GM23338 (cell line): ENCODE measurements around the gene TFAP2A. TPM values are rescaled to one million over a fixed set of nuclear protein-coding genes. Genes with fewer than 3 reads are reported as not detected.

Source experiments
- ATAC-seq: fragments of 200-7000 bp; cut with Tn5 transposase; 3 replicates; pipeline ENCODE4 v1.9.1; 2020
- DNase-seq: peaks from one replicate; pipeline ENCODE4 v3.0.0-alpha.2; 2015; ENCODE audit warnings: low spot score
- H2AFZ ChIP-seq: fragments of 200-600 bp; sonication (generic); 2 replicates; pipeline ENCODE4 v1.8.0; 2016; ENCODE audit warnings: antibody characterized with exemption, mild to moderate bottlenecking, moderate library complexity
- H3F3A ChIP-seq: fragments of 200-600 bp; sonication (generic); replicated peaks from 2 replicates; pipeline ENCODE4 v1.8.0; 2017; ENCODE audit warnings: antibody characterized with exemption, mixed run types, low read depth
- H3K27ac ChIP-seq: fragments of 200-600 bp; sonication (generic); 2 replicates; pipeline ENCODE4 v1.6.1; 2016; ENCODE audit warnings: low read depth
- H3K27me3 ChIP-seq: fragments of 200-600 bp; sonication (generic); 2 replicates; pipeline ENCODE4 v1.8.0; 2016; ENCODE audit warnings: mild to moderate bottlenecking, mixed run types, moderate library complexity; ENCODE audit not compliant: insufficient read depth
- H3K36me3 ChIP-seq: fragments of 200-600 bp; sonication (generic); 2 replicates; pipeline ENCODE4 v1.8.0; 2016; ENCODE audit warnings: mild to moderate bottlenecking; ENCODE audit not compliant: insufficient read depth
- H3K4me1 ChIP-seq: fragments of 200-600 bp; sonication (generic); 2 replicates; pipeline ENCODE4 v1.8.0; 2016; ENCODE audit warnings: mild to moderate bottlenecking, moderate library complexity; ENCODE audit not compliant: insufficient read depth
- H3K4me2 ChIP-seq: fragments of 200-600 bp; sonication (generic); 2 replicates; pipeline ENCODE4 v1.7.1; 2017; ENCODE audit warnings: mixed run types
- H3K4me3 ChIP-seq: fragments of 200-600 bp; sonication (generic); 2 replicates; pipeline ENCODE4 v1.6.1; 2016; ENCODE audit warnings: mixed run types
- H3K79me2 ChIP-seq: fragments of 200-600 bp; sonication (generic); replicated peaks from 2 replicates; pipeline ENCODE4 v1.8.0; 2017; ENCODE audit warnings: mild to moderate bottlenecking; ENCODE audit not compliant: insufficient read depth
- H3K9me2 ChIP-seq: fragments of 200-600 bp; sonication (generic); 2 replicates; pipeline ENCODE4 v1.8.0; 2017; ENCODE audit not compliant: insufficient read depth
- H4K20me1 ChIP-seq: fragments of 200-600 bp; sonication (generic); replicated peaks from 2 replicates; pipeline ENCODE4 v1.8.0; 2017; ENCODE audit warnings: mild to moderate bottlenecking; ENCODE audit not compliant: insufficient read depth
- H3K27ac Mint-ChIP-seq: 2 replicates; pipeline ENCODE4 v1.8.0; 2020; ENCODE audit warnings: inconsistent platforms, mild to moderate bottlenecking, moderate library complexity, mixed read lengths
- H3K27me3 Mint-ChIP-seq: 3 replicates; pipeline ENCODE4 v1.8.0; 2022; ENCODE audit warnings: low read depth, mild to moderate bottlenecking, moderate library complexity, mixed read lengths, inconsistent platforms; ENCODE audit not compliant: insufficient read depth, poor library complexity
- H3K36me3 Mint-ChIP-seq: 3 replicates; pipeline ENCODE4 v1.8.0; 2021; ENCODE audit warnings: low read depth, mild to moderate bottlenecking, inconsistent platforms, moderate library complexity, mixed read lengths
- H3K4me1 Mint-ChIP-seq: 3 replicates; pipeline ENCODE4 v1.8.0; 2020; ENCODE audit warnings: mild to moderate bottlenecking, inconsistent platforms, mixed read lengths
- H3K4me3 Mint-ChIP-seq: 3 replicates; pipeline ENCODE4 v1.8.0; 2021; ENCODE audit warnings: moderate library complexity, mild to moderate bottlenecking, inconsistent platforms, mixed read lengths
- H3K9me3 Mint-ChIP-seq: 3 replicates; pipeline ENCODE4 v1.8.0; 2020; ENCODE audit warnings: moderate library complexity, mild to moderate bottlenecking, inconsistent platforms, mixed read lengths
- CREB1 ChIP-seq: fragments of 250-450 bp; sonication (Bioruptor Pico); IDR thresholded peaks from 2 replicates; pipeline ENCODE4 v1.5.0; 2020; ENCODE audit warnings: low read depth, mild to moderate bottlenecking, moderate library complexity
- CTCF ChIP-seq, 2 experiments: fragments of 200-600 bp in 1 of 2; sonication (generic) in 1 of 2; conservative IDR thresholded peaks; 2 replicates each; pipeline versions ENCODE4 v1.5.1 to v1.6.1; 2016 to 2017; ENCODE audit warnings: antibody characterized with exemption in 2 of 2, low read depth in 2 of 2, mild to moderate bottlenecking in 2 of 2, moderate library complexity in 1 of 2
- ETS1 ChIP-seq: IDR thresholded peaks from 2 replicates; pipeline ENCODE4 v1.6.1; 2016; ENCODE audit warnings: antibody characterized with exemption
- EZH2 ChIP-seq: fragments of 200-600 bp; sonication (generic); IDR thresholded peaks from one replicate; pipeline ENCODE4 v1.8.0; 2017; ENCODE audit warnings: antibody characterized with exemption, mild to moderate bottlenecking, low read depth; ENCODE audit not compliant: unreplicated experiment
- EZH2phosphoT487 ChIP-seq: fragments of 200-600 bp; sonication (generic); IDR thresholded peaks from one replicate; pipeline ENCODE4 v1.8.1; 2018; ENCODE audit warnings: antibody characterized with exemption; ENCODE audit not compliant: unreplicated experiment
- JUNB ChIP-seq: IDR thresholded peaks from one replicate; pipeline ENCODE4 v1.6.1; 2016; ENCODE audit warnings: antibody characterized with exemption; ENCODE audit not compliant: unreplicated experiment
- NANOG ChIP-seq: IDR thresholded peaks from 2 replicates; pipeline ENCODE4 v1.6.1; 2016; ENCODE audit warnings: antibody characterized with exemption, borderline replicate concordance
- POLR2AphosphoS5 ChIP-seq: IDR thresholded peaks from 2 replicates; pipeline ENCODE4 v1.6.1; 2016; ENCODE audit warnings: antibody characterized with exemption, low read depth
- STAT1 ChIP-seq: IDR thresholded peaks from one replicate; pipeline ENCODE4 v1.6.1; 2016; ENCODE audit warnings: antibody characterized with exemption; ENCODE audit not compliant: unreplicated experiment
- ZNF114 ChIP-seq: fragments of 250-450 bp; sonication (Bioruptor Pico); IDR thresholded peaks from 2 replicates; pipeline ENCODE4 v1.5.0; 2020; ENCODE audit warnings: mild to moderate bottlenecking, moderate library complexity
- ZNF331 ChIP-seq: fragments of 250-450 bp; sonication (Bioruptor Pico); IDR thresholded peaks from 2 replicates; pipeline ENCODE4 v1.5.0; 2020; ENCODE audit warnings: low read depth, mild to moderate bottlenecking, moderate library complexity
- polyA plus RNA-seq: library from polyadenylated mRNA; unstranded; fragments of >200 nt; fragmentation: Nextera tagmentation; extraction: Ambion mirVana; gene quantifications from 2 replicates; pipeline ENCODE4 v1.2.1, GENCODE V29; 2016
- total RNA-seq: library from RNA; depleted of rRNA; stranded (reverse); fragments of >200 nt; shearing (Covaris generic); gene quantifications from 2 replicates; pipeline ENCODE4 v1.2.3, GENCODE V29; 2014
- TF ChIP-seq, protein P1 (sequence below): IDR thresholded peaks from one replicate; pipeline ENCODE4 v1.6.1; 2018; ENCODE audit warnings: antibody characterized with exemption; ENCODE audit not compliant: unreplicated experiment
- TF ChIP-seq, protein P2 (sequence below): fragments of 250-450 bp; sonication (Bioruptor Pico); IDR thresholded peaks from 2 replicates; pipeline ENCODE4 v1.5.0; 2020; ENCODE audit warnings: mild to moderate bottlenecking, moderate library complexity

The TFAP2A gene
- total and polyA plus RNA-seq, 2 experiments from 2014 or later = not detected

GRCh38 chr6:10451828-10452509, 37.1 kb upstream of the TFAP2A start:
- Histone ChIP-seq H3K27me3 (no peaks in the 10 kb centered on the region), H3F3A (no peaks in the 10 kb centered on the region), H3K36me3 (no peaks in the 10 kb centered on the region), H4K20me1 (no peaks in the 10 kb centered on the region), H3K27ac (no peak overlapping the region), H3K4me3 (no peak overlapping the region), H3K4me1 (no peaks in the 10 kb centered on the region), H3K9me2 (no peaks in the 10 kb centered on the region), H3K4me2 (no peak overlapping the region), H2AFZ (peak overlapping the region; percentile 87), H3K79me2 (no peaks in the 10 kb centered on the region)
- Mint-ChIP-seq H3K27ac (no peak overlapping the region), H3K4me1 (no peaks in the 10 kb centered on the region), H3K9me3 (no peaks in the 10 kb centered on the region), H3K4me3 (no peak overlapping the region), H3K27me3 (peaks cover 11% of the 10 kb centered on the region), H3K36me3 (no peaks in the 10 kb centered on the region)
- peak; percentile 55 for ATAC-seq
- TF ChIP-seq ZNF114 (CRISPR knock-in tag) (no peak), EZH2 (no peak), POLR2AphosphoS5 (no peak), CREB1 (no peak), EZH2phosphoT487 (no peak), NANOG (no peak), STAT1 (no peak), ETS1 (no peak), CTCF (conservative IDR thresholded peaks at IDR 0.05; ENCODE audit: low read depth in 2 of 2) (no peak), ZNF331 (CRISPR knock-in tag) (no peak), JUNB (no peak)
- TF ChIP-seq, protein P1, sequence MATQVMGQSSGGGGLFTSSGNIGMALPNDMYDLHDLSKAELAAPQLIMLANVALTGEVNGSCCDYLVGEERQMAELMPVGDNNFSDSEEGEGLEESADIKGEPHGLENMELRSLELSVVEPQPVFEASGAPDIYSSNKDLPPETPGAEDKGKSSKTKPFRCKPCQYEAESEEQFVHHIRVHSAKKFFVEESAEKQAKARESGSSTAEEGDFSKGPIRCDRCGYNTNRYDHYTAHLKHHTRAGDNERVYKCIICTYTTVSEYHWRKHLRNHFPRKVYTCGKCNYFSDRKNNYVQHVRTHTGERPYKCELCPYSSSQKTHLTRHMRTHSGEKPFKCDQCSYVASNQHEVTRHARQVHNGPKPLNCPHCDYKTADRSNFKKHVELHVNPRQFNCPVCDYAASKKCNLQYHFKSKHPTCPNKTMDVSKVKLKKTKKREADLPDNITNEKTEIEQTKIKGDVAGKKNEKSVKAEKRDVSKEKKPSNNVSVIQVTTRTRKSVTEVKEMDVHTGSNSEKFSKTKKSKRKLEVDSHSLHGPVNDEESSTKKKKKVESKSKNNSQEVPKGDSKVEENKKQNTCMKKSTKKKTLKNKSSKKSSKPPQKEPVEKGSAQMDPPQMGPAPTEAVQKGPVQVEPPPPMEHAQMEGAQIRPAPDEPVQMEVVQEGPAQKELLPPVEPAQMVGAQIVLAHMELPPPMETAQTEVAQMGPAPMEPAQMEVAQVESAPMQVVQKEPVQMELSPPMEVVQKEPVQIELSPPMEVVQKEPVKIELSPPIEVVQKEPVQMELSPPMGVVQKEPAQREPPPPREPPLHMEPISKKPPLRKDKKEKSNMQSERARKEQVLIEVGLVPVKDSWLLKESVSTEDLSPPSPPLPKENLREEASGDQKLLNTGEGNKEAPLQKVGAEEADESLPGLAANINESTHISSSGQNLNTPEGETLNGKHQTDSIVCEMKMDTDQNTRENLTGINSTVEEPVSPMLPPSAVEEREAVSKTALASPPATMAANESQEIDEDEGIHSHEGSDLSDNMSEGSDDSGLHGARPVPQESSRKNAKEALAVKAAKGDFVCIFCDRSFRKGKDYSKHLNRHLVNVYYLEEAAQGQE = no peak
- TF ChIP-seq, protein P2, sequence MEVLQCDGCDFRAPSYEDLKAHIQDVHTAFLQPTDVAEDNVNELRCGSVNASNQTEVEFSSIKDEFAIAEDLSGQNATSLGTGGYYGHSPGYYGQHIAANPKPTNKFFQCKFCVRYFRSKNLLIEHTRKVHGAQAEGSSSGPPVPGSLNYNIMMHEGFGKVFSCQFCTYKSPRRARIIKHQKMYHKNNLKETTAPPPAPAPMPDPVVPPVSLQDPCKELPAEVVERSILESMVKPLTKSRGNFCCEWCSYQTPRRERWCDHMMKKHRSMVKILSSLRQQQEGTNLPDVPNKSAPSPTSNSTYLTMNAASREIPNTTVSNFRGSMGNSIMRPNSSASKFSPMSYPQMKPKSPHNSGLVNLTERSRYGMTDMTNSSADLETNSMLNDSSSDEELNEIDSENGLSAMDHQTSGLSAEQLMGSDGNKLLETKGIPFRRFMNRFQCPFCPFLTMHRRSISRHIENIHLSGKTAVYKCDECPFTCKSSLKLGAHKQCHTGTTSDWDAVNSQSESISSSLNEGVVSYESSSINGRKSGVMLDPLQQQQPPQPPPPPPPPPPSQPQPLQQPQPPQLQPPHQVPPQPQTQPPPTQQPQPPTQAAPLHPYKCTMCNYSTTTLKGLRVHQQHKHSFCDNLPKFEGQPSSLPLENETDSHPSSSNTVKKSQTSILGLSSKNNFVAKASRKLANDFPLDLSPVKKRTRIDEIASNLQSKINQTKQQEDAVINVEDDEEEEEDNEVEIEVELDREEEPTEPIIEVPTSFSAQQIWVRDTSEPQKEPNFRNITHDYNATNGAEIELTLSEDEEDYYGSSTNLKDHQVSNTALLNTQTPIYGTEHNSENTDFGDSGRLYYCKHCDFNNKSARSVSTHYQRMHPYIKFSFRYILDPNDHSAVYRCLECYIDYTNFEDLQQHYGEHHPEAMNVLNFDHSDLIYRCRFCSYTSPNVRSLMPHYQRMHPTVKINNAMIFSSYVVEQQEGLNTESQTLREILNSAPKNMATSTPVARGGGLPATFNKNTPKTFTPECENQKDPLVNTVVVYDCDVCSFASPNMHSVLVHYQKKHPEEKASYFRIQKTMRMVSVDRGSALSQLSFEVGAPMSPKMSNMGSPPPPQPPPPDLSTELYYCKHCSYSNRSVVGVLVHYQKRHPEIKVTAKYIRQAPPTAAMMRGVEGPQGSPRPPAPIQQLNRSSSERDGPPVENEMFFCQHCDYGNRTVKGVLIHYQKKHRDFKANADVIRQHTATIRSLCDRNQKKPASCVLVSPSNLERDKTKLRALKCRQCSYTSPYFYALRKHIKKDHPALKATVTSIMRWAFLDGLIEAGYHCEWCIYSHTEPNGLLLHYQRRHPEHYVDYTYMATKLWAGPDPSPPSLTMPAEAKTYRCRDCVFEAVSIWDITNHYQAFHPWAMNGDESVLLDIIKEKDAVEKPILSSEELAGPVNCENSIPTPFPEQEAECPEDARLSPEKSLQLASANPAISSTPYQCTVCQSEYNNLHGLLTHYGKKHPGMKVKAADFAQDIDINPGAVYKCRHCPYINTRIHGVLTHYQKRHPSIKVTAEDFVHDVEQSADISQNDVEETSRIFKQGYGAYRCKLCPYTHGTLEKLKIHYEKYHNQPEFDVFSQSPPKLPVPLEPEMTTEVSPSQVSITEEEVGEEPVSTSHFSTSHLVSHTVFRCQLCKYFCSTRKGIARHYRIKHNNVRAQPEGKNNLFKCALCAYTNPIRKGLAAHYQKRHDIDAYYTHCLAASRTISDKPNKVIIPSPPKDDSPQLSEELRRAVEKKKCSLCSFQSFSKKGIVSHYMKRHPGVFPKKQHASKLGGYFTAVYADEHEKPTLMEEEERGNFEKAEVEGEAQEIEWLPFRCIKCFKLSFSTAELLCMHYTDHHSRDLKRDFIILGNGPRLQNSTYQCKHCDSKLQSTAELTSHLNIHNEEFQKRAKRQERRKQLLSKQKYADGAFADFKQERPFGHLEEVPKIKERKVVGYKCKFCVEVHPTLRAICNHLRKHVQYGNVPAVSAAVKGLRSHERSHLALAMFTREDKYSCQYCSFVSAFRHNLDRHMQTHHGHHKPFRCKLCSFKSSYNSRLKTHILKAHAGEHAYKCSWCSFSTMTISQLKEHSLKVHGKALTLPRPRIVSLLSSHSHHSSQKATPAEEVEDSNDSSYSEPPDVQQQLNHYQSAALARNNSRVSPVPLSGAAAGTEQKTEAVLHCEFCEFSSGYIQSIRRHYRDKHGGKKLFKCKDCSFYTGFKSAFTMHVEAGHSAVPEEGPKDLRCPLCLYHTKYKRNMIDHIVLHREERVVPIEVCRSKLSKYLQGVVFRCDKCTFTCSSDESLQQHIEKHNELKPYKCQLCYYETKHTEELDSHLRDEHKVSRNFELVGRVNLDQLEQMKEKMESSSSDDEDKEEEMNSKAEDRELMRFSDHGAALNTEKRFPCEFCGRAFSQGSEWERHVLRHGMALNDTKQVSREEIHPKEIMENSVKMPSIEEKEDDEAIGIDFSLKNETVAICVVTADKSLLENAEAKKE (CRISPR knock-in tag) = no peak
- peak; percentile 25 for DNase-seq
